Measurements from ENCODE around the gene KDM4B. TPM values are rescaled to one million over a fixed set of nuclear protein-coding genes. Genes with fewer than 3 reads are reported as not detected.

Gene KDM4B
- total and polyA plus RNA-seq, 9 of the 15 experiments (the other 6 are each of a cell fraction or from before 2014, with no cell fraction given), result 0.21 to 29.9 (median 7.3) TPM

GRCh38 chr19:5032101-5032967, 63.4 kb downstream of the KDM4B start:
- Histone ChIP-seq H3K9me3 (replicated peaks; ENCODE audit: control insufficient read depth, insufficient read depth, low read depth, low read length) (no peaks in the 10 kb centered on the region), H3K79me2 (ENCODE audit: control insufficient read depth, insufficient read depth, low read length) (peaks cover 46% of the 10 kb centered on the region), H3K36me3 (ENCODE audit: control insufficient read depth, insufficient read depth, low read length) (peaks cover 23% of the 10 kb centered on the region; the same call in 2 of the 3 replicates), H4K20me1 (replicated peaks; ENCODE audit: control insufficient read depth, insufficient read depth, low read length) (peaks cover 42% of the 10 kb centered on the region), H2AFZ (ENCODE audit: low read depth, low read length) (no peak overlapping the region), H3K27me3 (ENCODE audit: control insufficient read depth in 2 of 2, insufficient read depth in 2 of 2, low read length in 2 of 2) (no peaks in the 10 kb centered on the region), H3K4me3 (no peak overlapping the region), H3K9me1 (ENCODE audit: control insufficient read depth, insufficient read depth, low read length) (peaks cover 15% of the 10 kb centered on the region), H3K4me2 (ENCODE audit: insufficient read depth, low read length) (no peak overlapping the region), H3K27ac (ENCODE audit: extremely low read depth, low read depth, low read length) (no peak overlapping the region), H3K4me1 (replicated peaks in 1 of 2; ENCODE audit: control insufficient read depth in 2 of 2, insufficient read depth in 2 of 2, low read length in 2 of 2) (peaks cover 0 to 45% of the 10 kb centered on the region in 2 experiments; a peak in 3 of 5 replicates), H3K9ac (ENCODE audit: insufficient read depth in 1 of 2, low read depth in 2 of 2, low read length in 2 of 2) (peak overlapping the region in 1 of 2 experiments; percentile 2; a peak in 1 of 4 replicates)
- ChIA-PET POLR2A (interaction anchor here (1.0 kb wide), 1 partner anchor 10 kb away, joined by 4 read pairs; no protein-coding TSS in a partner anchor), CTCF (ENCODE audit: low intra/inter-chr PET ratio) (interaction anchor here (1.1 to 4.3 kb wide), 3 partner anchors 120 to 225 kb away, joined by 3 to 47 read pairs (median 4); no protein-coding TSS in a partner anchor)
- ATAC-seq (no peak), FAIRE-seq (no peak), DNase-seq (ENCODE audit: extremely low read depth in 1 of 4, low spot score in 3 of 4) (no peak)
- in situ Hi-C loops (cut with MboI) (loop anchor here (5.0 kb wide), 2 partner anchors 225 to 300 kb away; no protein-coding TSS in a partner anchor), intact Hi-C loops (cut with micrococcal nuclease) (no loop called here)
- BruUV-seq (replicated peaks), result no TSS peak
- no peak for TF ChIP-seq ZFX (CRISPR knock-in tag; IDR thresholded peaks at IDR 0.05)
- TF ChIP-seq, protein P1, sequence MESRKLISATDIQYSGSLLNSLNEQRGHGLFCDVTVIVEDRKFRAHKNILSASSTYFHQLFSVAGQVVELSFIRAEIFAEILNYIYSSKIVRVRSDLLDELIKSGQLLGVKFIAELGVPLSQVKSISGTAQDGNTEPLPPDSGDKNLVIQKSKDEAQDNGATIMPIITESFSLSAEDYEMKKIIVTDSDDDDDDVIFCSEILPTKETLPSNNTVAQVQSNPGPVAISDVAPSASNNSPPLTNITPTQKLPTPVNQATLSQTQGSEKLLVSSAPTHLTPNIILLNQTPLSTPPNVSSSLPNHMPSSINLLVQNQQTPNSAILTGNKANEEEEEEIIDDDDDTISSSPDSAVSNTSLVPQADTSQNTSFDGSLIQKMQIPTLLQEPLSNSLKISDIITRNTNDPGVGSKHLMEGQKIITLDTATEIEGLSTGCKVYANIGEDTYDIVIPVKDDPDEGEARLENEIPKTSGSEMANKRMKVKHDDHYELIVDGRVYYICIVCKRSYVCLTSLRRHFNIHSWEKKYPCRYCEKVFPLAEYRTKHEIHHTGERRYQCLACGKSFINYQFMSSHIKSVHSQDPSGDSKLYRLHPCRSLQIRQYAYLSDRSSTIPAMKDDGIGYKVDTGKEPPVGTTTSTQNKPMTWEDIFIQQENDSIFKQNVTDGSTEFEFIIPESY (CRISPR knock-in tag; IDR thresholded peaks at IDR 0.05), result peak; percentile 100
- TF ChIP-seq WHSC1 (IDR thresholded peaks at IDR 0.05; ENCODE audit: low read length), result no peak
- WGBS (ENCODE audit: insufficient coverage, low coverage, missing lambda C conversion rate), result 80% methylated on average over 40 of the region's 52 CpGs
